GM21423 (cell line): ENCODE data around the gene ALDH18A1.

Experiments used
- ATAC-seq: cut with Tn5 transposase; IDR thresholded peaks from one replicate; pipeline ENCODE4 v1.9.1; 2021; ENCODE audit warnings: mild to moderate bottlenecking, moderate library complexity; ENCODE audit not compliant: unreplicated experiment

Gene ALDH18A1

GRCh38 chr10:95559471-95559870 is 97.0 kb downstream of the ALDH18A1 start:
- no peak for ATAC-seq

- no peak for ATAC-seq
Measured at GRCh38 chr10:95558593-95559320, 97.8 kb downstream of the ALDH18A1 start.

GRCh38 chr10:95556994-95557767 is 99.3 kb downstream of the ALDH18A1 start:
- no peak for ATAC-seq
